ENCODE results near the gene COQ6. TPM values are rescaled to one million over a fixed set of nuclear protein-coding genes. Genes with fewer than 3 reads are reported as not detected.
"Not testable (repeated sequence)": the region's sequence is repeated elsewhere in the genome, so short reads cannot be mapped to it uniquely, and the experiment has no call there.

Gene COQ6
- total RNA-seq, 1 donor from 2014 or later = 13.7 TPM

GRCh38 chr14:73916324-73916723 is 33.8 kb upstream of the COQ6 start:
- H3K4me3 Mint-ChIP-seq (ENCODE audit: unreplicated experiment) = no peak overlapping the region
- no peaks in the 10 kb centered on the region for H3K36me3 Mint-ChIP-seq (ENCODE audit: unreplicated experiment)
- H3K27ac Mint-ChIP-seq (ENCODE audit: unreplicated experiment) = no peak overlapping the region
- TF ChIP-seq, protein P1, sequence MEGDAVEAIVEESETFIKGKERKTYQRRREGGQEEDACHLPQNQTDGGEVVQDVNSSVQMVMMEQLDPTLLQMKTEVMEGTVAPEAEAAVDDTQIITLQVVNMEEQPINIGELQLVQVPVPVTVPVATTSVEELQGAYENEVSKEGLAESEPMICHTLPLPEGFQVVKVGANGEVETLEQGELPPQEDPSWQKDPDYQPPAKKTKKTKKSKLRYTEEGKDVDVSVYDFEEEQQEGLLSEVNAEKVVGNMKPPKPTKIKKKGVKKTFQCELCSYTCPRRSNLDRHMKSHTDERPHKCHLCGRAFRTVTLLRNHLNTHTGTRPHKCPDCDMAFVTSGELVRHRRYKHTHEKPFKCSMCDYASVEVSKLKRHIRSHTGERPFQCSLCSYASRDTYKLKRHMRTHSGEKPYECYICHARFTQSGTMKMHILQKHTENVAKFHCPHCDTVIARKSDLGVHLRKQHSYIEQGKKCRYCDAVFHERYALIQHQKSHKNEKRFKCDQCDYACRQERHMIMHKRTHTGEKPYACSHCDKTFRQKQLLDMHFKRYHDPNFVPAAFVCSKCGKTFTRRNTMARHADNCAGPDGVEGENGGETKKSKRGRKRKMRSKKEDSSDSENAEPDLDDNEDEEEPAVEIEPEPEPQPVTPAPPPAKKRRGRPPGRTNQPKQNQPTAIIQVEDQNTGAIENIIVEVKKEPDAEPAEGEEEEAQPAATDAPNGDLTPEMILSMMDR (IDR thresholded peaks at IDR 0.05; ENCODE audit: partially characterized antibody, unreplicated experiment) = no peak
- H3K27me3 Mint-ChIP-seq (ENCODE audit: unreplicated experiment) = no peaks in the 10 kb centered on the region
- no peak for DNase-seq
- H3K9me3 Mint-ChIP-seq (ENCODE audit: unreplicated experiment) = no peaks in the 10 kb centered on the region
- no peaks in the 10 kb centered on the region for H3K4me1 Mint-ChIP-seq (ENCODE audit: low read depth, unreplicated experiment)

- not testable (repeated sequence) for DNase-seq; H3K9me3 Mint-ChIP-seq (ENCODE audit: unreplicated experiment); H3K36me3 Mint-ChIP-seq (ENCODE audit: unreplicated experiment); H3K4me1 Mint-ChIP-seq (ENCODE audit: low read depth, unreplicated experiment); H3K27me3 Mint-ChIP-seq (ENCODE audit: unreplicated experiment); H3K4me3 Mint-ChIP-seq (ENCODE audit: unreplicated experiment); H3K27ac Mint-ChIP-seq (ENCODE audit: unreplicated experiment)
These were observed 30.6 kb upstream of the COQ6 start for GRCh38 chr14:73919457-73919856.

- no peak for DNase-seq
- H3K9me3 Mint-ChIP-seq (ENCODE audit: unreplicated experiment) = no peaks in the 10 kb centered on the region
- no peaks in the 10 kb centered on the region for H3K36me3 Mint-ChIP-seq (ENCODE audit: unreplicated experiment)
- TF ChIP-seq, protein P1 (IDR thresholded peaks at IDR 0.05; ENCODE audit: partially characterized antibody, unreplicated experiment) = no peak
- H3K27me3 Mint-ChIP-seq (ENCODE audit: unreplicated experiment) = no peaks in the 10 kb centered on the region
- no peak overlapping the region for H3K4me3 Mint-ChIP-seq (ENCODE audit: unreplicated experiment)
- H3K27ac Mint-ChIP-seq (ENCODE audit: unreplicated experiment) = no peak overlapping the region
- no peaks in the 10 kb centered on the region for H3K4me1 Mint-ChIP-seq (ENCODE audit: low read depth, unreplicated experiment)
These were observed 25.8 kb upstream of the COQ6 start for GRCh38 chr14:73924337-73924736.

DNA sequence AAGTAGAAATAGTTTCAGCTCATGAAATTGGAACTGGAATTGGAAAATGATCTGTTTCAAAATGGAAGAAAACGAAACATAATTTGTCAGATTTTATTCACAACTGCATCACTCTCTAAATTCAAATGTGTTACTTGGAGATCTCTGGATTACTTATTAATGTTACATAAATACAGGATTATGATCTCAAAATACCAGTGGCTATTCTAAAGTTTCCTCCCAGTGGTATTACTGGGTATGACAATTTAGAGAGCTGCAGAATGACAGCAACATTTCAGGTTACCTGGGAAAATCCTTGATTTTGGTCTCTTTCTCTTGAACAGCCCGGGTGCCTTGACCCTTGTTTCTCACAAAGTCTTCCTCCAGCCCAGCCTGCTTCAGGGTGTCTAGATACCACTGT is 14.4 kb upstream of the COQ6 start:
- DNase-seq = no peak
- H3K4me1 Mint-ChIP-seq (ENCODE audit: low read depth, unreplicated experiment) = no peaks in the 10 kb centered on the region

DNA sequence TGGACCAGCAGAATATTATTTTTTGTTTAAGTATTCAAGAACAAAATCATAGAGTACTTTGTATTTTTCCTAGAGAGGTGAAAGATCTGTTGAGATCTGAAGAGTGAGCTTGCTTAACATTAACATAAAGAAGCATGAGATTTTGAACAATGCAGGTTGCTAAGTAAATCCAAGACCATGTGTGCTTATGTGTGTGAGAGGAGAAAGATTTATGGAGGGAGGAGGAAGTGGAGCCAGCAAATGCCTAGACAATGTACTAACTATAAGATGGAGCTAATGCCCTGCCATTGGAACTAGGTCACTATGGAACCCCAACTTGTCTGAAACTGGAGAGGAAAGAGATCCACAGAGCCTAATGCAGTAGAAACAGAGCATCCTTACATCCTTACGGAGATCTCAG is 13.6 kb upstream of the COQ6 start:
- no peaks in the 10 kb centered on the region for H3K27me3 Mint-ChIP-seq (ENCODE audit: unreplicated experiment)
- H3K27ac Mint-ChIP-seq (ENCODE audit: unreplicated experiment) = no peak overlapping the region
- no peaks in the 10 kb centered on the region for H3K36me3 Mint-ChIP-seq (ENCODE audit: unreplicated experiment)

More for the DNA sequence above, 14.4 kb upstream of the COQ6 start:
- H3K27ac Mint-ChIP-seq (ENCODE audit: unreplicated experiment) = no peak overlapping the region
- peaks cover 5% of the 10 kb centered on the region for H3K9me3 Mint-ChIP-seq (ENCODE audit: unreplicated experiment)
- no peak overlapping the region for H3K4me3 Mint-ChIP-seq (ENCODE audit: unreplicated experiment)
- TF ChIP-seq, protein P1 (IDR thresholded peaks at IDR 0.05; ENCODE audit: partially characterized antibody, unreplicated experiment) = peak; percentile 73
- no peaks in the 10 kb centered on the region for H3K27me3 Mint-ChIP-seq (ENCODE audit: unreplicated experiment)
- no peaks in the 10 kb centered on the region for H3K36me3 Mint-ChIP-seq (ENCODE audit: unreplicated experiment)

More for the DNA sequence above, 13.6 kb upstream of the COQ6 start:
- H3K4me3 Mint-ChIP-seq (ENCODE audit: unreplicated experiment) = no peak overlapping the region
- peaks cover 2% of the 10 kb centered on the region for H3K9me3 Mint-ChIP-seq (ENCODE audit: unreplicated experiment)
- TF ChIP-seq, protein P1 (IDR thresholded peaks at IDR 0.05; ENCODE audit: partially characterized antibody, unreplicated experiment) = no peak
- DNase-seq = no peak
- H3K4me1 Mint-ChIP-seq (ENCODE audit: low read depth, unreplicated experiment) = no peaks in the 10 kb centered on the region

Data from glutamatergic neuron (in vitro differentiated cells).